GM18870 (cell line): ENCODE measurements around the gene CXorf58.

Experiments
- ATAC-seq: cut with Tn5 transposase; IDR thresholded peaks from one replicate; pipeline ENCODE4 v1.9.1; 2021; ENCODE audit warnings: moderate library complexity; ENCODE audit not compliant: unreplicated experiment

CXorf58 gene

DNA sequence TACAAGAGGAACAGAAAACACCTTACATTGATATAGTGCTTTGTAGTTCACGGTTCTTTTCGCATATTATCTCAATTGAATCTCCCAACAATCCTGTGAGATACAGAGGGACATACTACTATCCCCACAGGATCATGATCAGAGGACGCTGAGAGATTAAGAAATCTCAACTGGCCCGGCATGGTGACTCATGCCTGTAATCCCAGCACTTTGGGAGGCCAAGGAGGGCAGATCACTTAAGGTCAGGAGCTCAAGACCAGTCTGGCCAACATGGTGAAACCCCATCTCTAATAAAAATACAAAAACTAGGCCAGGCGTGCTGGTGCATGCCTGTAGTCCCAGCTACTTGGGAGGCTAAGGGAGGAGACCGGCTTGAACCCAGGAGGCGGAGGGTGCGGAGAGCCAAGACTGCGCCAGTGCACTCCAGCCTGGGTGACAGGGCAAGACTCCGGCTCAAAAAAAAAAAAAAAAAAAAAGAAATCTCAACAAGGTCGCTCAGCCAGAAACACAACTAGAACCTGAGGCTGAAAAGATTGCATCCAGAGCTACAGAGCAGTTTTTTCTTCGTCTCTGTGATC is 7.5 kb upstream of the CXorf58 start:
- ATAC-seq, result no peak

DNA sequence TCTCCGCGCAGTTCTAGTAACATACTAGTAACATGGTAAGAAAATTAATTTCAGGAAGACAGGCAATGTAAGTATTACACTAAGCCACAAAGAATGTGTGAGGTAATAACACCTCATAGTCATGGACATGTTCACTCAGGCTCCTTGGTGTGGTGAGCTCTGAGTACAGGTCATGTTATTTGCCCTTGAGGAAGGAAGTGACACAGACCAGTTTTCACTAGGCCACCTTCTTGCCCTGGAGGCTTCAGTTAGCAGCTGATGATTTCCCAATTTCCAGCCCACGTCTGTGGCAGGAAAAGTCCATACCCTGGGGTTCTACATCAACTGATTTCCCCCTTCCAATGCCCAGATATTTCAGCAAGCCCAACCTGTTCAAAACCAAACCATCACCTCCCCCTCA is 6.7 kb upstream of the CXorf58 start:
- ATAC-seq, result no peak

DNA sequence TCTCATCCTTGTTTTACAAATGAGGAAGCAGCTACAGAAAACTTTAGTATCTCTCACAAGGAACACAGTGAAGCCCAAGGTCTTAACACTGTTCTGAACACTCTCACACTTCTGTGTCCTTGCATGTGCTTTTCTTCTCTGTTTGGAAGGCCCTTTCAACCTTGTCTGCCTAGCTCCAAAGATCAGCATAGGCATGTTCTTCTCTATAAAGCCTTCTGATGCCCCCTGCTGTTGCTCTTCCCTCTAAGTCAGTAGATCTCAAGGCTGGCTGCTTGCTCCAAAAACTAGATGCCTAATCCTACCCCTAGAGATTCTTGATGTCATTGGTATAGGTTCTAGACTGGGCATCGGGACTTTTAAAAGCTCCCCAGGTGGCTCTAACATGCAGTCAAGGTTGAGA is 6.0 kb upstream of the CXorf58 start:
- peak; percentile 38 for ATAC-seq

DNA sequence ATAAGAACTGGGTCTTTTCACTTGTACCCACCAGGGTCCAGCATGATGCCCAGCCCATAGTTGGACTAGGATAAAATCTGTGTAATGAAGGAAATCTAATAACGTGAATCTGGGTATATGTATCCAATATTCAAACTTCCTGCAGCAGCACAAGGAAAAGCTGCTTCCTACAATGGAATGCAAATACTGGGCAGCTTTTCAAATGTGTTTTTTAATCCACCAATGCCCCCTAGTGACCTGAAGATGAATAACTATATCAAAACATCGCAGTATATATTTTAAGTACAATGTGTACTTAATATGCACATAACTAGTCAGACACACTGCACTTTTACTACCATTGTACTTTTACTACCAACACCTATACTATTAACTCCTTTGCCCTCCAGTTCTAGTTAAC is 5.4 kb upstream of the CXorf58 start:
- ATAC-seq, result no peak

DNA sequence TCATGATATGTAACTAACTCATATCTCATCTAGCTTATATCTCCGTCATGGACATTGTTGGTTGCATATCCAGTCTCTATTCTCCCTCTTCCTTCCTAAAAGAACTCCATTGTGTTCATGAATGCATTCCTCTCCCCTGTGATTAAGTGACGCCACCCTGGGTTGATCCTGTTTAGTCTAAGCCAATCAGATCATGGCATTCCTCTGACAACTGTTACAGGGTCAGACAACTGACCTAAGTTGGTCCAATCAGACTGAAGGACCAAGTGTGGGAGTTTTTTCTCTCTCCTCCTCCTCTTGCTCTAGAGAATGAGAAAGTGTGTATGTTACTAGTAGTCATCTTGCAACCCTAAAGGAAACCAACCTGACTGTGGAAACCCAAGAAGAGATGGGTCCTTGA is 3.7 kb upstream of the CXorf58 start:
- no peak for ATAC-seq

DNA sequence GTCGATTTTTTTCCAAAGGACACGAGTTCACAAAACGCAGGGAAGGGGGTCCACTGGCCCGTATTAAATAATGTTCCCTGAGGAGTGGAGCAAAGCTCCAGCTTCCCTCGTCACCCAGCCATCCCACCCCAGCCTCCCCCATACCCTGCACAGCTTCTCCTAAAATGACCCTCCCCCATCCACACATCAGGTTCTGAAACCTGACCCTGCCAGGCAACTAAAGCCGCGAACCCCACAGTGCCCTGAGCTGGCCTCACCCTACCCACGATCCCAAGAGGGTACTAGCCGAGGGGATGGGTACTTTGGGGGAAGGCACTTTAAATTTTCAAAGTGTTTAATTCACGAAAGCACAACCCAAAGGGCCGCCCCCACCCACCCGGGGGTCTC is 702 bp upstream of the CXorf58 start:
- ATAC-seq, result no peak

DNA sequence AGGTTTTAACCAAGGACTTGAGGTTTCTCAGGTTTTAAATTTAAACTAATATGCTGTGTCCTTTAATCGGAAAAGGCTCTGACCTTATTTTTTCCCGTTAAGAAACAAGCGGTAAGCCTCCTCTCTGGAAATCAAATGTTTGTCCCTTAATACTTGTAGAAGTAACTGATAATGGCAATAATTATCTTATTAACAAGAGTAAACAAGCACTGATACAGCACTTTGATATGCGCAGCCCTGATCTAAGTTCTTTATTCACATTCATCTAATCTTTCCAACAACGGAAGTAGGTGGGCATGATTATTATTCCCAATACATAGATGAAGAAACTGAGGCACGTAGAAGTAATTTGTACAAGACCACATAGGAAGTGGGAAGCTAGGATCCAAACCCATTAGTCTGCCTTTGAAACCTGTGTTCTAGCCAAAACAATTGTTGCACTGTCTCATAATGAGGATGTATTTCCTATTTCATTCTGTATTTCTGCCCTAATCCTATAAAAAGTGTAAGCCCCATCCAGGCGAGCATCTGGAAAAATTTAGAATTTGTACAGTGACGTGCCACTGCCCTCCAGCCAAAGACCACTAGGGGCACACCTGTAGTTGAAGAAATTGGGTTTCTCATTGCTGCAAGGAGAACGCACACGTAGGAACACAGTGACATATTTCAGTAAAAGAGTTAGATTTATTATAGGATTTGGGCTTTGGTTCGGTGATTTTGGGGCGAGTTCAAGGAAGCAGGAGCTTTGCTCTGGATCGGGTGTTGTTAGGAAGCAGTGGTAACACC is 606 bp downstream of the CXorf58 start:
- ATAC-seq, result no peak

DNA sequence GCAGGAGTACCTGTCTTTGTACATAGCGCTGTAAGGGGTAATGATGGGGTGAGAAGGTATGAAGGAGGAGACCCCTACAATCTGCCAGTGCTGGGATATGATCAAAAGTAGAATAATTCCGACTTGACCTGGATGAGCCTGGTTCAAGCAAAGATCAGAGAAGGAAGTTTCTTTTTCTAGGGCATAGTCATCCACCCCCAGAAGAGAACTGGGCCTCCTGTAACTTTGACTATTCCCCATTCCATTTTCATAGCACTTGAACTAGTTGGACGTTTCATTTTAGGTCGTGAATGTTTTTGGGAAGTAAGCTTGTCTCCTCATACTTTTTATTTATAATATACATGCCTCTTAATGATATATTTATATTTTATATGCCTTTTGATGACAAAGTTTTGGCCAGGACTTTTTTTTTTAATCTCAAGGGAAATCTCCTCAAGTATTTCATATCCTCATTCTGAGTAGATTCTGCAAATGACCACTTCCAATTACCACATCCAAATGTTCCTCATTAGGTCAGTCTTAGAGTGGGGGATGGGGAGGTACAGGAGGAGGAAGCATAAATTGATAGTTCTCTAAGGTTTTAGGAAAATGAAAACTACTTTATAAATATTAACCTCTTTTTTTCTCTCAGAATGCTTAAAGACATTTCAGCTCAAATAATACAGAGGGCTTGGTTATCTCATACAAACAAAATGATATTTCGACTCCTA is 3.5 kb downstream of the CXorf58 start:
- ATAC-seq, result no peak

DNA sequence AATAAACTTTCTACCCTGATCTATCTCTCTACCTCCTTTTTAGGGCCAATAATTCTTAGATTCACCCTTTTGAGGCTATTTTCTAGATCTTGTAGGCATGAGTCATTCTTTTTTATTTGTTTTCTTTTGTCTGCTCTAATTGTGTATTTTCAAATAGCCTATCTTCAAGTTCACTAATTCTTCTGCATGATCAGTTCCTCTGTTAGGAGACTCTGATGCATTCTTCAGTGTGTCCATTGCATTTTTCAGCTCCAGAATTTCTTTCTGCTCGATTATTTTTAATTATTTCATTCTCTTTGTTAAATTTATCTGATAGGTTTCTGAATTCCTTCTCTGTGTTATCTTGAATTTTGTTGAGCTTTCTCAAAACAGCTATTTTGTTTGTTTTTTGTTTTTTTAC is 11.3 kb downstream of the CXorf58 start:
- no peak for ATAC-seq

DNA sequence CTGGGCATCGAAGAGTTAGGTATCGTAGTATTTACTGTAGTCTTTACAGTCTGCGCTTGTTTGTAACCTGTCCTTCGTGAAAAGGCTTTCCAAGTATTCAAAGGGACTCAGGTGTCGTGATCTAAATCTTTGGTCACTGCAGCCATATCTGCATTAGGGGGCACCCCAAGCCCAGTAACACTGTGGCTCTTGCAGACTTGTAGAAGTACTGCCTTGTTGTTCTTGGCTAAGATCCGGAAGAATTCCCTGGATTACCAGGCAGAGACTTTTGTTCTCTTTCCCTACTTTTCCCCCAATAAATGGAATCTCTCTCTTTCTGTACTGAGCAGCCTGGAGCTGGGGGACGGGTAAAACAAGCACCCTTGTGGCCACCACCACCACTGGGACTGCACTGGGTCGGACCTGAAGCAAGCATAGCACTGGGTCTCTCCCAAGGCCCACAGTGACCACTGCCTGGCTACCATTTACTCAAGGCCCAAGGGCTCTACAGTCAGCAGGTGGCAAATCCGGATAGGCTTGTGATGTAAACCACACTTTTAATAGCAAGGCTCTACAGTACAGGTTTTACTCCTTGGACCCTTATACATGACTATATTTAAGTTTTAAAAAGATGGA is 12.0 kb downstream of the CXorf58 start:
- no peak for ATAC-seq

DNA sequence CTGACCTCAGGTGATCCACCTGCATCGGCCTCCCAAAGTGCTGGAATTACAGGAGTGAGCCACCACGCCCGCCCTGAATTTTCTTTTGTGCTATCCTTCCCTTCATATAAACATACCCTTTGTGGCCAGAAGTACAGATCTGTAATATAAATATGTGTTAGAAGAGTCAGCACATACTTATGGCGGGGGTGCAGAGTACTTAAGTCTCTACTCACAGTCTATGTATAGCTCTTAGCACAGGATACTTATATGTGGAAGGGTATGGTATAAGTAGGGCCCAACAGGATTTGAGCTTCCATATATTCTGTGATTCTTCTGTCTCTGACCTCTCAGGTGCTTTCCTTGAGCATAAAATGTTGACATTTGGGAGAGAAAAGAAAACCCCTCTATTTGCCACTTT is 18.2 kb downstream of the CXorf58 start:
- no peak for ATAC-seq

DNA sequence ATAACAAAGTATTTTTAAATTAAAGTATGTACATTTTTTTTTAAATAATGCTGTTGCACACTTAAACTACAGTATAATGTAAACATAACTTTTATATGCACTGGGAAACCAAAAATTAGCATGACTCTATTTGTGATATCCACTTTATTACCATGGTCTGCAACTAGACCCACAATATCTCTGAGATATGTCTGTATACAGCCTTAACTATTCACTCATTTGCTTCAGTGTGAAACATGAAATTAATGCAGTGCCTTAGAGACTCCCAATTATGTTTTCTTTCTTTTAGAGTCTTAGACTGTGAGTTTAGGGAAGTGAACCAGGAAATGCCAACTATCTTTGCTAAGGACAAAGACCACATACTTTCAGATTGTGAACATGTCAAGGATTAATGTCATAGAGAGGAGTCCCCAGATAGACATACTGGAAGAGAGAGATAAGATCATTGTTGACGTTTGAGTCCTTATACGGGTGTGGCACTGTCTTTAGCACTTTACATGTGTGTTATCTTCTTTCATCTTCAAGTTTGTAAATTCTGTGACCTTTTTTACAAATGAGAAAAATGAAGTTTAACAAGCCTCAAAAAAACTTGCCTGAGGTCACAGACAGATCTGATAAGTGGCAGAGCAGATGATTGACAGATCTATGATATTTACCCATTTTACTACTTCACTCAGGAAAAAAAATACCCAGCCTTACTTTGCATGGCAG is 23.2 kb downstream of the CXorf58 start:
- no peak for ATAC-seq

DNA sequence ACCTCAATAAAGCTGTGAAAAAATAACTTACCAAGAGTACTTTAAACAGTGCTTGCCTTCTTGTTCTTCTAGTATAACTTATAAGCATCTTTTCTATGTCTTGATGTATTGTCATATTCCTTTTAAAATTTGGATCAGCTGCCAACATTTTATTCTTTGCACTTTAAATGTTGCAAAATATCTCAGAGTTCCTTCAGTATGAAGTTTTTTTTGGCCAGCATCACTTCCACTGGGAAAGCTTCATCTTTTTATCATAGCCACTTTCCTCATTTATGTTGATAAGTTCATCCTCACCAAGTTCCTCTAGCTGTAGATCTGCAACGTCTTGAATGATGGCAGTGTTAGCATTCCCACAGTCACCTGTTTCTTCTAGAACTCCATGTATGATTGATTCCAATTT is 24.2 kb downstream of the CXorf58 start:
- no peak for ATAC-seq

DNA sequence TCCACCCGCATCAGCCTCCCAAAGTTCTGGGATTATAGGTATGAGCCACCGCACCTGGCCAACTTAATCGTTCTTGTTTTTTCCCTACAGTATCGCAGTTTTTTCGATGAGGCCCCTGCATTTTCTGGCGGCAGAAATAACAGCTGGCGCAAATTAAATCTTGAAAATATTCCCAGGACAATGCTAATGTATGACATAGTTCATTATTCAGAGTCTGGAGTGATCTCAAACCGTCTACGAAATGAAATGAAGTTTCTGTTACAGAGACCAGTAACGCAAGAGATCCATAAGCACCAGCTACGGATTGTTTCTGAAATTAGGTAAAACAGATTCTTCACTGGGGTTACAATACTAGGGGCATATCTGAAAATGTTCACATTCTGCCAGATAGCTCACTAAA is 27.3 kb downstream of the CXorf58 start:
- no peak for ATAC-seq

DNA sequence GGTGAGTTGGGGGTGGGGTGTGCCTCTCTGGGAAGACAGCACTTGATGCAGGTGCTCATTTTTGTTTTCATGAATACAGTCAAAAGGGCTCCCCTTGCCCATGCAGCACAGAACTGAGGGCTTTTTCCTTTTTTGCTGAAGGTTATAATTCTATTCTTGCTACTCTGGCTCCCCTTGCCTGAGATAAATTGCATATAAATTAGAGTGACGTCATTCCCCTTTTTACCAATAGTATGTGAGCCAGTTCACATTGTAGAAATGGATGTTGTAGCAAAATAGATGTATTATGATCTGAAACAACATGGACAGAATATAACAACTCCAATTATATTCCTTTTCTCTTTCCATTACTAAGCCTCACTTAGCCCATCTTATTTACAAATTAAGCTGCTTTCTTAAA is 28.4 kb downstream of the CXorf58 start:
- no peak for ATAC-seq

DNA sequence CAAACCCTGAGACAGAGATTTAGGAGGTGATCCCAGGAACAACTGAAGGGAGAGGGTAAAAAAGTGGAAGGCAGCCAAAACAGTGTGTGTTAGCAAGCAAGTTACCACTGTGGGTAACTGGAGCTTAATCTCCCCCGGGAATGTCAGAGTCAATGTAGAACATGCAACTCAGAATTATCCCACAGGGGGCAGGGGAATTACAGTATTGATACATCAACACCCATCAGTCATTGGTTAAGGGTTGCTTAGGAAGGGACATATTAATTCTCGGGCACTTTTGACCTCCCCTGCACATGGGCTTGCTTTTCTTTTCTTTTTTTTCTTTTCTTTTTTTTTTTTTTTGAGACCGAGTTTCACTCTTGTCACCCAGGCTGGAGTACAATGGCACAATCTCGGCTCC is 29.3 kb downstream of the CXorf58 start:
- no peak for ATAC-seq

DNA sequence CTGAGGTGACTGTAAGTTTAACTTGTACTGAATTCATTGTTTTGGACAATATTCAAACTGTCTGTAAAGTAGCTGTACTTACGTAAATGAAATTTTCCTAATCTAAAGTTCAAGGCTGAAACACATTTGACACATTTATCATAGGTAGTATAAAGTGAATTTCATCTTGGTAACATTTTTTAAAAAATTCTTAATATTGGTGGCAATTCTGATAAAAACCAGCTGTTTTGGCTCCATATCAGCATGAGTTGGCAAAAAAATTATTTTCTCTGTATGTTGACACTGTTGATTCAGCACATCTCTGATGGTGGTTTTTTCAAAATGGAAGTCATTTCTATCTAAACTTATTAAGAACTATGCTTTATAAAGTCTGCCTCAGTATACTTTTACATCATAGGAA is 30.9 kb downstream of the CXorf58 start:
- ATAC-seq, result no peak

DNA sequence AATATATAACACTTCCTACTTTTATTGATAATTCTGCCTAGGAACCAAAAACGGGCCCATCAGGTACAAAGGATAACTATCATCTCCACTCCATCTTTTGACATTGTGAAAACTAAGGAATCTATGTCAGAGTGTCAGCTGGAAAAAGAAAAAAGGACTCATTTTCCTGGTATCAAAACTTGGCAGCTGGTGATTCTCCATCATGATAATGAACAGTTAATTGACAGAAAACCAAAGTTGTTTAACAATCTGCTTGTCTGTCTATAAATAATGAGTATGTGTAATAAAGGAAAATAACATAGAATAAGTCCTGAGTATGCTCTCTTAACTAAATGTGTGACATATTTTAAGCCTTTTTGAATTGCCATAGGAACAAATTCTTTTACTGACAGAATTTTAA is 31.4 kb downstream of the CXorf58 start:
- no peak for ATAC-seq

DNA sequence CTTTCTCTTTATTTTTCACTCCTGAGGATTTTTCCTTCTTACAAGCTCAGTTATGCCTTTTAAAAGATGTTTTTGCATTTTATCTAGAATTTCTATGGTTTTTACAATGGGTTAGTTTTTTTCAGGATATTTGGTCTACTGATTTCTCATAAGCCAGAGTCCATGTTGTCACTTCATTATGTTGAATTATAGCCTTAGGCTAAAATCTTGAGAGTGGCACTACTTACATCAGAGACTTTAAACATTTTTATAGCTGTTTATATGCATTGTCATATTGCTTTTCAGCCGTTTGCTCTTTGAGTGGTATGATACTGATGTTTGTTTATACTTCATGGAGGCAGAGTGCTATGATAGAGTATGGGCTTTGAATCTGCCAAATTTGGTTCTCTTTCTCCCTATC is 36.4 kb downstream of the CXorf58 start:
- no peak for ATAC-seq

DNA sequence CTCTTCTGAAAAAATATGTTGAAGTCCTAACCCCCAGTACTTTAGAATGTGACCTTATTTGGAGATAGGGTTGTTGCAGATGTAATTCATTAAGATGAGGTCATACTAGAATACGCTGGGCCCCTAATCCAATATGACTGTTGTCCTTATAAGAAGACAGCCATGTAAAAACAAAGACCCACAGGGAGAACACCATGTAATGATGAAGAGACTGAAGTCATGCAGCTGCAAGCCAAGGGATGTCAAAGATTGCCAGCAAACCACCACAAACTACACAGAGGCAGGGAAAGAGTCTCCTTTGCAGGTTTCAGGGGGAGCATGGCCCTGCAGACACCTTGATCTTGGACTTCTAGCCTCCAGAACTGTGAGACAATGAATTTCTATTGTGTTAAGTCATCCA is 37.4 kb downstream of the CXorf58 start:
- no peak for ATAC-seq

DNA sequence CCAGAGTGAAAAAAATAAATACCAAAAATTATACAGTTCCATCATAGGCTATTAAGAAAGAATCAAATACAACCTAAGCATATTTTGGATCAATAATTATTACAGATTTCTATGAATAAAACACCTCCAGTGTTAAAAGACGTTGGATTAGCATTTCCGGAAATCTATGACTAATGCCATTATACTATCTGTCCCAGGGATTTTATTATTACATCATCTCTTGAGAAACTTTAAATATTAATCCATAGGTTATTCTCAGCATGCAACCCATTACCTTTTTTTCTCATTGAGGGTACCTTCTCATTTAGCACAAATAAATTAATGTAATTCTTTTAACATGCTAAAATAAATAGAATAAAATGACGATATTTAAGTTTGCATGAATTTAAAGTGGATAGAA is 44.6 kb downstream of the CXorf58 start:
- ATAC-seq, result no peak
